HL-60 (cell line): Measurements from ENCODE around the gene ATF6B.

Experiments used
- POLR2AphosphoS5 ChIP-seq: IDR thresholded peaks from 2 replicates; pipeline ENCODE4 v1.6.1; 2012; ENCODE audit warnings: low read depth
- SPI1 ChIP-seq: IDR thresholded peaks from 2 replicates; pipeline ENCODE4 v1.6.1; 2012; ENCODE audit warnings: low read depth, mild to moderate bottlenecking, borderline replicate concordance
- TF ChIP-seq, protein P1 (sequence below): IDR thresholded peaks from one replicate; pipeline ENCODE4 v1.5.1; 2011; ENCODE audit warnings: low read length, control low read depth, inconsistent platforms; ENCODE audit not compliant: insufficient read depth

- TF ChIP-seq, protein P1, sequence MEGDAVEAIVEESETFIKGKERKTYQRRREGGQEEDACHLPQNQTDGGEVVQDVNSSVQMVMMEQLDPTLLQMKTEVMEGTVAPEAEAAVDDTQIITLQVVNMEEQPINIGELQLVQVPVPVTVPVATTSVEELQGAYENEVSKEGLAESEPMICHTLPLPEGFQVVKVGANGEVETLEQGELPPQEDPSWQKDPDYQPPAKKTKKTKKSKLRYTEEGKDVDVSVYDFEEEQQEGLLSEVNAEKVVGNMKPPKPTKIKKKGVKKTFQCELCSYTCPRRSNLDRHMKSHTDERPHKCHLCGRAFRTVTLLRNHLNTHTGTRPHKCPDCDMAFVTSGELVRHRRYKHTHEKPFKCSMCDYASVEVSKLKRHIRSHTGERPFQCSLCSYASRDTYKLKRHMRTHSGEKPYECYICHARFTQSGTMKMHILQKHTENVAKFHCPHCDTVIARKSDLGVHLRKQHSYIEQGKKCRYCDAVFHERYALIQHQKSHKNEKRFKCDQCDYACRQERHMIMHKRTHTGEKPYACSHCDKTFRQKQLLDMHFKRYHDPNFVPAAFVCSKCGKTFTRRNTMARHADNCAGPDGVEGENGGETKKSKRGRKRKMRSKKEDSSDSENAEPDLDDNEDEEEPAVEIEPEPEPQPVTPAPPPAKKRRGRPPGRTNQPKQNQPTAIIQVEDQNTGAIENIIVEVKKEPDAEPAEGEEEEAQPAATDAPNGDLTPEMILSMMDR: no peak
- TF ChIP-seq SPI1 (no peak), POLR2AphosphoS5 (no peak)
Observed at GRCh38 chr6:32164295-32164694, 36.2 kb upstream of the ATF6B start, which contains the start of gene EGFL8.
